HG02852 (cell line): ENCODE results near the gene ABTB2.

Experiments used
- ATAC-seq: cut with Tn5 transposase; IDR thresholded peaks from one replicate; pipeline ENCODE4 v1.9.1; 2021; ENCODE audit warnings: mild to moderate bottlenecking, moderate library complexity; ENCODE audit not compliant: unreplicated experiment

ABTB2 gene

GRCh38 chr11:34176751-34177209, 181.0 kb downstream of the ABTB2 start:
- no peak for ATAC-seq

- ATAC-seq = no peak
Measured at GRCh38 chr11:34175284-34176019, 182.4 kb downstream of the ABTB2 start.

DNA sequence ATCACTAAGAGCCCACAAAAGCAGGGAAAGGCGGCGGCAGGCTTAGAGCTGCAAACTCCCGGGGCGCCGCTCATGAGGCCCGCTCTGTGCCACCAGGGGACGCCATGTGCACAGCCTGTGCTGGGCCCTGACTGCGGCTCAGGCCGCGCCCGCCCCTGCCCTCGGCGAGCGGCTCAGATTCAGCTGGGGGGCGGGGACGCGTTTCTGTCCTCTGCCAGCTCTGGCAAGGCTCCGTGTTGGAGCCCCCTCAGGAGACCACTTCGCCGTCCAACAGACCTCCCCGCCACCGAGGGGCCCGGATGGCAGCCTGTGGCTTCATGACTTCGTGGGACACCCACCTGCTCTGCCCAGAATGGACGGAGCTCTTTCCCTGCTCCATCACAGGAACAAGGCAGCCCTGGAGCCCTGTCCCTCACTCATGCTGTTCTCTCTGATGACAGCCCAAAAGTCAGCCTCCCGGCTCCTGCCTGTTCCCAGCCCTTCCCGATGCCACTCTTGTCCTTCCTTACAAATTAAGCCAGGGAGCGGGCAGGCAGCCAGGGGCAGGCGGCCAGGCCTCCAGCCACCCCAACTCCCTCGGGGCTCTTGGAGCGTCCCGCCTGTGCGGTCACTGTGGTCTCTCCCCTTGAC, 183.3 kb downstream of the ABTB2 start:
- ATAC-seq = peak; percentile 81

GRCh38 chr11:34173050-34173449, 184.8 kb downstream of the ABTB2 start:
- ATAC-seq = no peak

GRCh38 chr11:34169686-34170085, 188.1 kb downstream of the ABTB2 start:
- no peak for ATAC-seq

GRCh38 chr11:34168642-34169420, 189.0 kb downstream of the ABTB2 start:
- no peak for ATAC-seq

GRCh38 chr11:34167961-34168360, 189.8 kb downstream of the ABTB2 start:
- no peak for ATAC-seq

DNA sequence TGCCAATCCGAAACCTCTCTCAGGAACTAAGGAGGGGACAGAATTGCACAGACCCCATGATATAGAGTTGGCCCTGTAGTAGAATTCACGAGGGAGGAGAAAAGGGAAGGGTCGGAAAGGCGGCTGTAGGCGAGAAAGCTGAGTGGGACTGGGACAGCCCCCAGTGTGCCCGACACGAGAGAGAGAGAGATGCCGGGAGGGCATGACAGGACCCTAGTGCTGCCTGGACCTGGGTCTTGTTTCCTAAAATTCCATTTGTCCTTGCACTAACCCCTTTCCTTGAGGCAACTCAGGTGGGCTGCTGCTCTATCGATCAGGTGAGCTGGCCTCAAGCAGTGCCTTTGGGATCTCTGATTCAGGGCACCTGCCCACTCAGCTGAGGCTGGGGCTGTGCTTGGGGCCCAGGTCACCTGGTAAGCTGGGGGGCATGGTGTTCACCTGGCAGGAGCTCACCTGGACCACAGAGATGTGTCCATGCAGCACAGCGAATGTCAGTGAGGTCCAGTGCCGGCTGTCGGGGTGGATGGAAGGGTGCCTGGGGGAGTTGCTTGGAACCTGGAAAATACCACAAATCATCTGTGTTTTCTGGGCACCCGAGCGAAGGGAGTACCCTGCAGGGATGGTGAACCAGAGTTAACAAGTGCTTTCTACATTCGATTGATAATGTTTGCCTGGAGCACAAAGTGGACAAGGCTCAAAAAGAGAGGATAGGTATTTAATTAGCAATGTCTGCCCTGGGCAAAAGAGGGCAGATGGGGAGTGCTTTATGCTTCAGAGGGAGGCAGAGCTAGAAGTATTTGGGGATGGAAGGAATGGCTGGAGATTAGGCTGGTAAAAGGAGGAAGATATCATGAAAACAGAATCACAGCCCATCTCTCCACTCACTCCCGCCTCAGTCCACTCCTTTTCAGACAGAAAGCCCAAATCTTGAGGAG, 190.7 kb downstream of the ABTB2 start:
- no peak for ATAC-seq

DNA sequence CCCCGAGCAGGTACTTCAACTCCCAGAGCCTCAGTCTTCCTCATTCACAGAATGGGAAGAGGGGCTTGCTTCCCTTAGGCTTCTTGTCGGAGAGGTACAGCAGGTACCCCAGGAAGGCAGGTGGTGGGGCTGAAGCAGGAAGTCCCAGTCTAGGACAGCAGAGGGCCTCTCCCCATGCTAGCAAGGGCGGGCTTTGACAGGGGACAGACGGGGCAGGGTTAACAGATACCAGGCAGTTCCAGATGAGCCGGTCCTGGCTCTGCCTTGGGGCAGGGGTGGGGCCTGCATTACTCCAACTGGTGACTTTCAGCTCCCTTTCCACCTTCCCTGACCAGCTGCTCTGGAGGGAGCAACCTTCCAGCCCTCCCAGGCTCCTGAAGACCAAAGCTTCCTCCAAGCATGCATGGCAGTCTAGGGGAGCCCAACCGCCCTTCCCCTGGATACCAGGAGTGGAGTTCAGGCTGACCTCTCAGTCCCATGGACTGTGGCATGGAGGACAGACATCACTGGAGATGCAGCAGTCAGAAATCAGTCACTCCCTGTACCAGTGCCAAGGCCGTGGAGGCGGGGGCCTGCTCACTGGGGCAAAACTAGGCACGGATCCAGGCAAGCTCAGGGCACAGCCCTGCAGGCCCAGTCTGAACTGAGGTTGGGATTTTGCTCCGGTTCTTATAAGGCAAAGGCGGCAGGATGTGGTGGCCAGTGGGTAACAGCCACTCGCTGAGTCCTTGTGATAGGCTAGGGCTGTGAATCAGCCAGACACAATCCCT, 191.8 kb downstream of the ABTB2 start:
- no peak for ATAC-seq

DNA sequence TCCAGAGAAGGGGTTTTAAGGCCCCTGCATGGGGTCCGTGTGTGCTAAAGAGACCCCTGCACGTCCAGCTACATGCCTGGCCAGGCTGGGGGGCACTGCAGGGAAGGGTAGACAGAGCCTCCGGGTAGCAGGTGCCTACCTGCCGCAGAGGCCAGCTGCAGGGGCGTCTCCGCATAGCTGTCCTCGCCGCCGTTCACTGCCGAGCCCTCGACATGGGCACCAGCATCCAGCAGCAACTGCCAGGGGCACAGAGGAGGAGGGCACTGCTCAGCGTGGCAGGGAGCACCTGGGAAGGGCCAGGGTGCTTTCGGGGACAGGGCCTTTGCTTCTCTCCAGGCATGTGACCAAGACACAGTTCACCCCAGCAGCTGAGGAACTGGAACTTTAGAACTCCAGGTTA, 192.7 kb downstream of the ABTB2 start:
- no peak for ATAC-seq

DNA sequence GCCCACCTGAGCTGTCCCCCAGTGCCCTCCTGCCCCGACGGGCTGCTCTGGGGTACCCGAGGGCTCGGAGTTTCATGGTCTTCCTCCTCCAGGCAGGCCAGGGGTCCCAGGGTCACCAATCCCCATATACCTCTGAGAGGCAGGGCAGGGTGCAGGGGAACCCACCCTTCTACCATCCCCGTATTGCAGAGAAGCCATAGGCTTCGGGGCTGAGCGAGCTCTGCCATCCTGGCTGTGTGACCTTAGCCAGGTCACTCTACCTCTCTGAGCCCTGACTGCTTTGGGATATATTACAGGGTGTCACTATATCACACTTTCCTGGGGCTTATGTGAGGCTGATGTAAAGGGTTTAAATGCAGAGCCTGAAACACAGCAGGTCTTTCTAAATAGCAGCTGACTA, 195.0 kb downstream of the ABTB2 start:
- ATAC-seq = no peak

DNA sequence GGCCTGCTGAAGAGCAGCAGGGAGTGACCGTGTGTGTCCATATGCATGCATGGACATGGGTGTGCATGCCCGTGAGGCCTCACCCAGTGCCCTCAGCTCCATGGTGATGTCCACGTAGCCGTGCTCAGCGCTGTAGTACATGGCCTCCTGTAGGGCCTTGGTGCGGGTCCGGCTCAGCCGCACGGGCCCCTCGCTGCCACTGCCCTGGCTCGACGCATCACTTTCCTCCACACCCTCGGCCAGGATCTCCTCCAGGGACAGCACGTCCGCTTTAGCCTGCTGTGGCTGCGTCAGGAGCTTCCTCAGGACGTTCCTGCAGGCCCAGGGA, 195.4 kb downstream of the ABTB2 start:
- ATAC-seq = no peak

DNA sequence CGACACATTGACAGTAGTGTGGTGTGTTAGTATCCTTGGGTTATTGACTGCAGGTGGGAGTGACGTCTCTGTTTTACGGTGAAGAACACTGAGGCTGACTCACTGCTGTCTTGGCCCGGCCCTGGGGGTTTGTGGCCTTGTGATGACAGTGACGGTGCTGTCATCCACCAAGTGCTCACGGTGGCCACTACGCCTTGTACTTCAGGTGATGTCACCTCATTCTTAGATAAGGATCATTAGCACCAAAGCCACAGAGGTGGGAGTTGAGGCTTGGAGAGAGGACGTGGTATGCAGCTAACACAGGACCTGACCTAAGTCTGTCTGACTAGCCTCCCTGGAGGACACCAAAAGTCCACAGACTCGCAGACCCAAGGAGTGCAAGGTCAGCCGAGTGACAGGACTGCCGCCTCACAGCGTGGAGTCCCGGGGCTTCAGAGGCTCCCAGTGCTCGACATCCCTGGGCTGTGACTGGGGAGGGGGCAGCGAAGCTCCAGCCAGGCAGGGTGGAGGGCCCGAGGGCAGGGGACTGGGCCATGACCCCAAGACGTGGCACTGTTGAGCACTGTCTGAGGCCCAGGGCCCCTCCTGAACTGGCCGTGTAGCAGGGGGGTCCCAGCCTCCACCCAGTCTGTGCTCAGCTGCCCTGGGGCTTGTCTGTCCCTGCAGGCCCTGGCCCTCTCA, 195.9 kb downstream of the ABTB2 start:
- ATAC-seq = peak; percentile 70

GRCh38 chr11:34161361-34161760, 196.4 kb downstream of the ABTB2 start:
- ATAC-seq = peak; percentile 31

DNA sequence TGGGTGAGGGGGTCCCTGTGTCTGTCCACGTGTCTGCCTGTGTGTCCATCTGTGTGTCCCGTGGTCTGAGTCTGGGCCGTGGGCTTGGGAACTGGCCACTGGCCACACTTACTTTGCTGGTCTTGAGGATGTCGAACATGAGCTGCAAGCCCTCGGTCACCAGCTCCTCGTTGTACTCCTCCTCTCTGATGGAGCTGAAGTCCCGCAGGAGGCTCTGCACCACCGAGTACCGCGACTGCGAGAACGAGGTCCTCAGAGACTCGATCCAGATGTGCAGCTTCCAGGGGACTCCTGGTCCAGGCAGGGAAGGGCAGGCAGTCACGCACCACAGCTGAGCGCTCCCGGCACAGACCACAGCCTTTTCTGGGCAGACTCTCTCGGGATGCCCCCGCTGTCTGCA, 197.0 kb downstream of the ABTB2 start:
- no peak for ATAC-seq

DNA sequence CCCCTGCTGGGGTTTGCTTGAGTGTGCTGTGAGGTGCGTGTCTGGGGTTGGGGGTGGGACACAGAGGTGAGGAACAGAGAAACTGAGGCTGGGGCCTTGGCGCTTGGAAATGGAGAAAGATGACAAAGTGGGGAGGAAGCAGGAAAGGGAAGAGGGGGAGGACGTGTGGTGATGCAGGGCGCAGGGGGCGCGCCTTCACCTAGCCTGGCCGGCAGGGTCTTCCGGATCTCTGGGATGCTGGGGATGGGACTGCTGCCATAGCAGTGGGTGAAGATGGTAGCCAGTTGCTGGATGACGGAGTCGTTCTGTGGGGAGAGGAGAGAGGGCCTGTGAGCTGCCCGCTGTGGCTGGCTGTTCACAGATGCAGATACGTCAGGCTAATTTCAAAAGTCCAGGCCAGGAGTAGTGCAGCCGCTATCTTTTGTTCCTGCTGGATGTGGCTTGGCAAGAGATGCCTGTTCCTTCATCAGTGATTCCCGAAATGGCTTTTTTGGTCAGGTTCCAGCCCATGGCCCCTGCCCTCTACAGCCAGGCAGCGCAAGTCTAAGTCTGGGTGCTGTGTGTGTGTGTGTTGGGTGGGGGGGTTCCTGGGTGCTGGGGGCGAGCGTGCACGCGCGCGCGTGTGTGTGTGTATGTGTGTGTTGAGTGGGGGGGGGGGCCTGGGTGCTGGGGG, 197.6 kb downstream of the ABTB2 start:
- ATAC-seq = no peak

DNA sequence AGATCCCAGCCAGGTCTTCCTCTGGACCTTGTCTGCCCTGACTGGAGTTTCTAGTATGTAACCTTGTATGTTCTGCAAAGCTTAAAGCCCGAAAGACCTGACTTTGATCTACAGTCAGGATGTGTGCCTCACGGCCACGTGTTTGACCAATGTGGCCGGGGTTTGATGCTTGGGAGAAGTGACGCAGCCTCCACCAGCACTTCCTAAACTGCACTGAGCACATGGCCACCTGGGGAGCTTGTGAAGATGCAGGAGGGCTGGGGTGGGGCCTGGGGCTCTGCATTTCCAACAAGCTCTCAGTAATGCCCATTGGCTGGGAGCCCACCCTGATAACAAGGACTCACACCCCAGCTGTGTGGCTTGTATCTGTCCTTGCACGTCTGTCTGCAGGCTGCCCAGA, 199.1 kb downstream of the ABTB2 start:
- no peak for ATAC-seq

- no peak for ATAC-seq
Measured at GRCh38 chr11:34157163-34157562, 200.6 kb downstream of the ABTB2 start.

- ATAC-seq = no peak
Measured at GRCh38 chr11:34155757-34156062, 202.1 kb downstream of the ABTB2 start.
